Measurements from ENCODE around the gene SEC24C.
"Not testable (repeated sequence)": the region's sequence is repeated elsewhere in the genome, so short reads cannot be mapped to it uniquely, and the experiment has no call there.

Gene SEC24C

DNA sequence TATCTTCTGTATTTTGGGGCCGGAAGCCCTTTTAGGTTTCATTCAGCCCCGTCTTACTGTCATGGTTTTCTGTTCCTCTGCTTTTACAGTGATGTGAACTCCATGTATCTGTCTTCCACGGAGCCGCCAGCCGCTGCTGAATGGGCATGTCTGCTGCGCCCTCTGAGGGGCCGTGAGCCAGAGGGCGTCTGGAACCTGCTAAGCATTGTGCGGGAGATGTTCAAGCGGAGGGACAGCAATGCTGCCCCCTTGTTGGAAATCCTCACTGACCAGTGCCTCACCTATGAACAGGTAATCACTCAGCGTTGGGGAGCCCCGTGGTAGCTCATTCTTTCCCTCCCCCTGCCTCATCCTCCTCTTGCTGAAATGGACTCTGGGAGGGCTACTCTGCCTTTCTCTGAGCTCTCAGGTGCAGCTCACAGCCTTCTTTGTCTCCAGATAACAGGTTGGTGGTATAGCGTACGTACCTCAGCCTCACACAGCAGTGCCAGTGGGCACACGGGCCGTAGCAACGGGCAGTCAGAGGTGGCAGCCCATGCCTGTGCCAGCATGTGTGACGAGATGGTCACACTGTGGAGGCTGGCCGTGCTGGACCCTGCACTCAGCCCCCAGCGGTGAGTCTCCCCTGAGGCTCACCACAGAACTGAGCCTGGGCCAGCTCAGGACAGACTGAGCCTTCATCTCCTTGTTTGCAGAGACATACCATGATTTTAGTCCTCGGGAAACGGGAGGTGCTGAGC, 46.9 kb downstream of the SEC24C start:
- no peak for DNase-seq (ENCODE audit: extremely low read depth, insufficient read length)
- H3K27me3 ChIP-seq (replicated peaks; ENCODE audit: control insufficient read depth, insufficient read depth, low read length): no peaks in the 10 kb centered on the region
- TF ChIP-seq, protein P1, sequence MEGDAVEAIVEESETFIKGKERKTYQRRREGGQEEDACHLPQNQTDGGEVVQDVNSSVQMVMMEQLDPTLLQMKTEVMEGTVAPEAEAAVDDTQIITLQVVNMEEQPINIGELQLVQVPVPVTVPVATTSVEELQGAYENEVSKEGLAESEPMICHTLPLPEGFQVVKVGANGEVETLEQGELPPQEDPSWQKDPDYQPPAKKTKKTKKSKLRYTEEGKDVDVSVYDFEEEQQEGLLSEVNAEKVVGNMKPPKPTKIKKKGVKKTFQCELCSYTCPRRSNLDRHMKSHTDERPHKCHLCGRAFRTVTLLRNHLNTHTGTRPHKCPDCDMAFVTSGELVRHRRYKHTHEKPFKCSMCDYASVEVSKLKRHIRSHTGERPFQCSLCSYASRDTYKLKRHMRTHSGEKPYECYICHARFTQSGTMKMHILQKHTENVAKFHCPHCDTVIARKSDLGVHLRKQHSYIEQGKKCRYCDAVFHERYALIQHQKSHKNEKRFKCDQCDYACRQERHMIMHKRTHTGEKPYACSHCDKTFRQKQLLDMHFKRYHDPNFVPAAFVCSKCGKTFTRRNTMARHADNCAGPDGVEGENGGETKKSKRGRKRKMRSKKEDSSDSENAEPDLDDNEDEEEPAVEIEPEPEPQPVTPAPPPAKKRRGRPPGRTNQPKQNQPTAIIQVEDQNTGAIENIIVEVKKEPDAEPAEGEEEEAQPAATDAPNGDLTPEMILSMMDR (IDR thresholded peaks at IDR 0.05; ENCODE audit: insufficient read depth, low read length, poor library complexity, severe bottlenecking): no peak
- peaks cover 52% of the 10 kb centered on the region for H3K36me3 ChIP-seq (ENCODE audit: control insufficient read depth, insufficient read depth, low read length)
- no peak overlapping the region for H3K4me3 ChIP-seq (replicated peaks; ENCODE audit: low read depth, low read length)

DNA sequence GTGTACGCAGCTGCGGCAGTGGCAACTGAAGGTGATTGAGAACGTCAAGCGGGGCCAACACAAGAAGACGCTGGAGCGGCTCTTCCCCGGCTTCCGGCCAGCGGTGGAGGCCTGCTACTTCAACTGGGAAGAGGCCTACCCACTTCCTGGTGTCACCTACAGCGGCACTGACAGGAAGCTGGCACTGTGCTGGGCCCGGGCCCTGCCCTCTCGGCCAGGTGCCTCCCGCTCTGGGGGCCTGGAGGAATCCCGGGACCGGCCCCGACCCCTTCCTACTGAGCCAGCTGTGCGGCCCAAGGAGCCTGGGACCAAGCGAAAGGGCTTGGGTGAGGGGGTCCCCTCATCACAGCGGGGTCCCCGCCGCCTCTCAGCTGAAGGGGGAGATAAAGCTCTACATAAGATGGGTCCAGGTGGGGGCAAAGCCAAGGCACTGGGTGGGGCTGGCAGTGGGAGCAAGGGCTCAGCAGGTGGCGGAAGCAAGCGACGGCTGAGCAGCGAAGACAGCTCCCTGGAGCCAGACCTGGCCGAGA, 47.8 kb downstream of the SEC24C start:
- TF ChIP-seq, protein P1 (IDR thresholded peaks at IDR 0.05; ENCODE audit: insufficient read depth, low read length, poor library complexity, severe bottlenecking): no peak
- DNase-seq (ENCODE audit: extremely low read depth, insufficient read length): no peak
- H3K4me3 ChIP-seq (replicated peaks; ENCODE audit: low read depth, low read length): no peak overlapping the region
- peaks cover 57% of the 10 kb centered on the region for H3K36me3 ChIP-seq (ENCODE audit: control insufficient read depth, insufficient read depth, low read length)
- H3K27me3 ChIP-seq (replicated peaks; ENCODE audit: control insufficient read depth, insufficient read depth, low read length): no peaks in the 10 kb centered on the region

DNA sequence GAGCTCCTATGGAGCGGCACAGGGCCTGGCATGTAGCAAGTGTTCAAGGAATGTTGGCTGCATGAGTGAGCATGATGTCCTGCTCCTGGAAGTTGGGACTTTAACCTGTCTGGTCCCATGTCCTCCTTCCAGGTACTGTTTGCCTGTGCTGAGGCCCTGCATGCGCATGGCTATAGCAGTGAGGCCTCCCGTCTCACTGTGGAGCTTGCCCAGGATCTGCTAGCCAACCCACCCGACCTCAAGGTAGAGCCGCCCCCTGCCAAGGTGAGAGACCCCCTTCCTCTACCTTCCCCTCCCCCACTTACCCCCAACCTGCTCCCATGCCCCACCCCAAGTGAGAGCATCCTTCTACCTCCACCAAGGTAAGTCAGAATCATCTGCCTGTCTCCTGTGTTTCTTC, 49.3 kb downstream of the SEC24C start:
- no peak overlapping the region for H3K4me3 ChIP-seq (replicated peaks; ENCODE audit: low read depth, low read length)
- TF ChIP-seq, protein P1 (IDR thresholded peaks at IDR 0.05; ENCODE audit: insufficient read depth, low read length, poor library complexity, severe bottlenecking): no peak
- no peak for DNase-seq (ENCODE audit: extremely low read depth, insufficient read length)
- H3K27me3 ChIP-seq (replicated peaks; ENCODE audit: control insufficient read depth, insufficient read depth, low read length): no peaks in the 10 kb centered on the region
- peaks cover 65% of the 10 kb centered on the region for H3K36me3 ChIP-seq (ENCODE audit: control insufficient read depth, insufficient read depth, low read length)

DNA sequence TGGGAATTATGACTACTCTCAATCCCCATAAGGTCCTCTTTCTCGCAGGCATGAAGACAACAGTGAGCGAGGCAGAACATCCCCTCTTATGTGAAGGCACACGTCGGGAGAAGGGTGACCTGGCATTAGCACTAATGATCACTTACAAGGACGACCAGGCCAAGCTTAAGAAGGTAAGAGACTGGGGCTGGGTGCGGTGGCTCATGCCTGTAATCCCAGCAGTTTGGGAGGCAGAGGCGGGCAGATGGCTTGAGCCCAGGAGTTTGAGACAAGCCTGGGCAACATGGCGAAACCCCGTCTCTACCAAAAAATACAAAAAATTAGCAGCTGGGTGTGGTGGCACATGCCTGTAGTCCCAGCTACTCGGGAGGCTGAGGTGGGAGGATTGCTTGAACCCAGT, 51.3 kb downstream of the SEC24C start:
- peaks cover 62% of the 10 kb centered on the region for H3K36me3 ChIP-seq (ENCODE audit: control insufficient read depth, insufficient read depth, low read length)
- not testable (repeated sequence) for H3K4me3 ChIP-seq (replicated peaks; ENCODE audit: low read depth, low read length); DNase-seq (ENCODE audit: extremely low read depth, insufficient read length); H3K27me3 ChIP-seq (replicated peaks; ENCODE audit: control insufficient read depth, insufficient read depth, low read length)

DNA sequence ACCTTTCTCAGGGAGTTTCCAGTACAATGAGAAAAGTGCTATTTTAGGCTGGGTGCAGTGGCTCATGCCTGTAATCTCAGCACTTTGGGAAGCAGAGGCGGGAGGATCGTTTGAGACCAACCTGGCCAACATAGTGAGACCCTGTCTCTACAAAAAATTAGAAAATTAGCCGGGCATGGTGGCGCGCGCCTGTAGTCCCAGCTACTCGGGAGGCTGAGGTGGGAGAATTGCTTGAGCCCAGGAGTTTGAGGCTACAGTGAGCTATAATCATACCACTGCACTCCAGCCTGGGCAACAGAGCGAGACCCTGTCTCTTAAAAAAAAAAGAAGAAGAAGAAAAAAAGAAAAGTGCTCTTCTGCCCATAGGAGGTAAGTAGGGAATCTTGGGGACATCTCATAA, 51.9 kb downstream of the SEC24C start:
- not testable (repeated sequence) for H3K27me3 ChIP-seq (replicated peaks; ENCODE audit: control insufficient read depth, insufficient read depth, low read length); DNase-seq (ENCODE audit: extremely low read depth, insufficient read length); H3K4me3 ChIP-seq (replicated peaks; ENCODE audit: low read depth, low read length)
- peaks cover 60% of the 10 kb centered on the region for H3K36me3 ChIP-seq (ENCODE audit: control insufficient read depth, insufficient read depth, low read length)

DNA sequence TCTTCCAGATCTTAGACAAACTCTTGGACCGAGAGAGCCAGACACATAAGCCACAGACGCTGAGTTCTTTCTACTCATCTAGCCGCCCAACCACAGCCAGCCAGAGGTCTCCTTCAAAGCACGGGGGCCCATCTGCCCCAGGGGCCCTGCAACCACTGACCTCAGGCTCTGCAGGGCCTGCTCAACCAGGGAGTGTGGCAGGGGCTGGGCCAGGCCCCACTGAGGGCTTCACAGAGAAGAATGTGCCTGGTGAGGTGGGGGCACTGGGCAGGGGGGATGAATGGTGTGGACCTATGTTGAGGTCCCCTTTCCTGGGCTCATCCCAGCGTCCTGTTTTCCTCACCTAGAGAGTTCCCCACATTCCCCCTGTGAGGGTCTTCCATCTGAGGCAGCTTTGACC, 52.6 kb downstream of the SEC24C start:
- Histone ChIP-seq H3K36me3 (ENCODE audit: control insufficient read depth, insufficient read depth, low read length) (peaks cover 61% of the 10 kb centered on the region), H3K4me3 (replicated peaks; ENCODE audit: low read depth, low read length) (no peak overlapping the region), H3K27me3 (replicated peaks; ENCODE audit: control insufficient read depth, insufficient read depth, low read length) (no peaks in the 10 kb centered on the region)
- DNase-seq (ENCODE audit: extremely low read depth, insufficient read length): no peak
- TF ChIP-seq, protein P1 (IDR thresholded peaks at IDR 0.05; ENCODE audit: insufficient read depth, low read length, poor library complexity, severe bottlenecking): no peak

Data from GM06990 (cell line).